HFFc6 (cell line): ENCODE measurements around the gene SSR4. TPM values are rescaled to one million over a fixed set of nuclear protein-coding genes. Genes with fewer than 3 reads are reported as not detected.

Experiments
- DNase-seq: peaks from one replicate; pipeline ENCODE4 v3.0.0-alpha.2; 2018
- H3K27ac Mint-ChIP-seq: 2 replicates; pipeline ENCODE4 v1.8.0; 2020; ENCODE audit warnings: mild to moderate bottlenecking, mixed read lengths
- H3K27me3 Mint-ChIP-seq: 2 replicates; pipeline ENCODE4 v1.8.0; 2021; ENCODE audit warnings: mild to moderate bottlenecking, moderate library complexity, mixed read lengths; ENCODE audit not compliant: insufficient read depth
- H3K36me3 Mint-ChIP-seq: 2 replicates; pipeline ENCODE4 v1.8.0; 2021; ENCODE audit warnings: low read depth, mixed read lengths
- H3K4me1 Mint-ChIP-seq: 2 replicates; pipeline ENCODE4 v1.8.0; 2020; ENCODE audit warnings: low read depth, mixed read lengths
- H3K4me3 Mint-ChIP-seq: 2 replicates; pipeline ENCODE4 v1.8.0; 2020; ENCODE audit warnings: mild to moderate bottlenecking, moderate library complexity, mixed read lengths
- H3K9me3 Mint-ChIP-seq: 2 replicates; pipeline ENCODE4 v1.8.0; 2020; ENCODE audit warnings: mild to moderate bottlenecking, mixed read lengths
- total RNA-seq, 6 experiments: library from RNA; stranded (reverse); fragmentation: NEBNext Ultra II Directional; extraction: Animal tissue kit (Norgen Biotek cat#: 25700); gene quantifications; 2 replicates in 1 of 6; 3 replicates in 5 of 6; pipeline ENCODE4 v1.2.3, GENCODE V29; 2021
- TF ChIP-seq, protein P1 (sequence below): fragments of 200-600 bp; sonication (generic); IDR thresholded peaks from 2 replicates; pipeline ENCODE4 v1.5.0; 2021; ENCODE audit warnings: antibody characterized with exemption, mild to moderate bottlenecking

Gene SSR4
- total RNA-seq, 6 experiments from 2014 or later = 171 to 247 (median 182) TPM

DNA sequence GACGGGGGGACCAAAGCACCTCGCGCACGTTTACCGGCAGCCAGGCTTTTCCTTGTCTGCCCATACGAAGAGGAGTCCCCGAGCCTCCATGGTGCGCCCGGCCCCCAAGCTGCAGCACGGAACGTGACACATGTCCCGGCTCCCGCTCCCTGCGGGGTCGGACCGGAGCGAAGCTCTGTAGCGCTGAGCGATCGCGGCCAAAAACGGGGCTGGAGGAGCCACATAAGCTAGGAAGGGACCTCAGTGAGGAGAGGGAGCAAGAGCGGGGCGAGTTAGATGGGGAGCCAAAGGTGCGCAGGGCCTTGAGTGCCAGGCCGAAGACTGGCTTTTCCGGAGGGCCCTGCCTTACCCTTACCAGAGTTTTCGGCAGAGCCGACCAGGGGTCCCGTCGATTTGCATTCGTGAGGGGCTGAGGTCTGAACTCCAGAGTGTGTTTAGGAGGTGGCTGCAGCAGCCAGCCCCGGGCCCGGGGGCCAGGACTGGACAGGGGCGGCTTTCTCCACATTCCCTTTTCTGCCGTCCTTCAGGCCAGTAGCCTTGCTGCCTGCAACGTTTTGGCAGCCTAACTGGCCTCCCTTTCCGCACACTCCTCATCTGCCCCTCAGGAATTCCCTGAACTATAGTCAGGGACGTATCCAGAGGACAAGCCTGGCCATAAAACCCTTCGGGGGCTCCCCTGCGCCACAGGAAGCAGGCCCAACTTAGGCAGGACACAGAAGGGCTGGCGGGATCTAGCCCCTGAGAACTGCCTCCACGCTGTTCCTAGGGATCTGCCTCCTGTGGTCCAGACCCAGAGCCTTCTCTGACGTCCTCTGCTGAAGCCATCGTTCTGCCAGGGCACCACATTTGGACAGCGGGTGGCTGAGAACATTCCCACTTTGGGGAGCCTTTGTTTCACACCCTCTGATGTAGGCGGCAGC is 689 bp downstream of the SSR4 start:
- Mint-ChIP-seq H3K9me3 (no peaks in the 10 kb centered on the region), H3K4me1 (peaks cover 18% of the 10 kb centered on the region), H3K4me3 (peak overlapping the region; percentile 95), H3K27ac (peak overlapping the region; percentile 76), H3K36me3 (peaks cover 4% of the 10 kb centered on the region), H3K27me3 (peaks cover 2% of the 10 kb centered on the region; the same call in 1 of the 2 replicates)
- no peak for DNase-seq
- TF ChIP-seq, protein P1, sequence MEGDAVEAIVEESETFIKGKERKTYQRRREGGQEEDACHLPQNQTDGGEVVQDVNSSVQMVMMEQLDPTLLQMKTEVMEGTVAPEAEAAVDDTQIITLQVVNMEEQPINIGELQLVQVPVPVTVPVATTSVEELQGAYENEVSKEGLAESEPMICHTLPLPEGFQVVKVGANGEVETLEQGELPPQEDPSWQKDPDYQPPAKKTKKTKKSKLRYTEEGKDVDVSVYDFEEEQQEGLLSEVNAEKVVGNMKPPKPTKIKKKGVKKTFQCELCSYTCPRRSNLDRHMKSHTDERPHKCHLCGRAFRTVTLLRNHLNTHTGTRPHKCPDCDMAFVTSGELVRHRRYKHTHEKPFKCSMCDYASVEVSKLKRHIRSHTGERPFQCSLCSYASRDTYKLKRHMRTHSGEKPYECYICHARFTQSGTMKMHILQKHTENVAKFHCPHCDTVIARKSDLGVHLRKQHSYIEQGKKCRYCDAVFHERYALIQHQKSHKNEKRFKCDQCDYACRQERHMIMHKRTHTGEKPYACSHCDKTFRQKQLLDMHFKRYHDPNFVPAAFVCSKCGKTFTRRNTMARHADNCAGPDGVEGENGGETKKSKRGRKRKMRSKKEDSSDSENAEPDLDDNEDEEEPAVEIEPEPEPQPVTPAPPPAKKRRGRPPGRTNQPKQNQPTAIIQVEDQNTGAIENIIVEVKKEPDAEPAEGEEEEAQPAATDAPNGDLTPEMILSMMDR = no peak

DNA sequence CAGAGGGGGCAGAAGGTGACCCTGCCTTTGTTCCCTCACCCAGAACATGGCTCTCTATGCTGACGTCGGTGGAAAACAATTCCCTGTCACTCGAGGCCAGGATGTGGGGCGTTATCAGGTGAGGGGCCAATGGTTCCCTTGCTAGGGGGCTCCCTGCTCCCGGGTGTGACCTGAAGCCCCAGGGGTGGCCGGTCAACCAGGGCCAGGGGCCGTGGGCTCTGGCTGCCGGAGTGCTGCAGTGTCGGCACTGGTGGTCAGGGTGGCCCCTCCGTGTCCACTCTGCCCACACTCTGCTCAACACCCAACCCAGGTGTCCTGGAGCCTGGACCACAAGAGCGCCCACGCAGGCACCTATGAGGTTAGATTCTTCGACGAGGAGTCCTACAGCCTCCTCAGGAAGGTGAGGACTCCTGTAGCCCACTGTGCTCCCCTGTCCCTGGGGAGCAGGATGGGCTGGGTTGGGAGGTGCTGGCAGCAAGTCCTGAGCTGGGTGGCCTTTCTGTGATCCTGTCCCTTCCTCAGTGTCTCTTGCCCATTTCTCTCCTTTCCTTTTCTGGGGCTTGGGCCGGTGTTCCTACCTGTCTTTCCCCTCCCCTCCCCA is 3.0 kb downstream of the SSR4 start:
- Mint-ChIP-seq H3K4me1 (peaks cover 18% of the 10 kb centered on the region), H3K9me3 (no peaks in the 10 kb centered on the region), H3K4me3 (no peak overlapping the region), H3K27ac (no peak overlapping the region), H3K36me3 (peaks cover 4% of the 10 kb centered on the region), H3K27me3 (peaks cover 4% of the 10 kb centered on the region)
- DNase-seq = no peak
- TF ChIP-seq, protein P1 = no peak

DNA sequence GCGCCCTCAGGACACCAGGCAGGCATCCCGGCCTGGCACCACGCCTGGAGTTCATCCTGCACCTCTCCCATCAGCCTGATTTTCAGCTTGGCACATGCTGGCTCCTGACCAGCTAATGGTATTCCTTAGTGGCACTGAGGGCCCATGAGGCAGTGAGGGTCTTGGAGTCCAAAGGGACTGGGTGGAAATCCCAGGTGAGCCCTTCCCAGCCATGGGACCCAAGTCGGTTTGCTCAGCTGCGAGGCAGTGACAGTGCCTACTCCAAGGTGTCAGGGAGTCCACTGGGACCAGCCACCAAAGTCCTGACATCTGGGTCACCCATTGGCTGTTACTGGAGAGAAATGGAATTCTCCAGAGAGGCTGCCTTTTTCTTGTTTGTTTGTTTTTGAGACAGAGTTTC is 4.9 kb downstream of the SSR4 start:
- Mint-ChIP-seq H3K4me3 (no peak overlapping the region), H3K4me1 (peaks cover 10% of the 10 kb centered on the region; the same call in 1 of the 2 replicates), H3K27ac (no peak overlapping the region), H3K36me3 (no peaks in the 10 kb centered on the region), H3K9me3 (no peaks in the 10 kb centered on the region), H3K27me3 (peaks cover 1% of the 10 kb centered on the region)
- TF ChIP-seq, protein P1 = no peak
- DNase-seq = no peak

GRCh38 chrX:153800177-153800722 is 5.8 kb downstream of the SSR4 start:
- no peak for DNase-seq
- Mint-ChIP-seq H3K36me3 (no peaks in the 10 kb centered on the region), H3K9me3 (no peaks in the 10 kb centered on the region), H3K27me3 (peaks cover 1% of the 10 kb centered on the region), H3K27ac (no peak overlapping the region), H3K4me3 (no peak overlapping the region), H3K4me1 (peaks cover 10% of the 10 kb centered on the region; the same call in 1 of the 2 replicates)
- TF ChIP-seq, protein P1 = no peak

DNA sequence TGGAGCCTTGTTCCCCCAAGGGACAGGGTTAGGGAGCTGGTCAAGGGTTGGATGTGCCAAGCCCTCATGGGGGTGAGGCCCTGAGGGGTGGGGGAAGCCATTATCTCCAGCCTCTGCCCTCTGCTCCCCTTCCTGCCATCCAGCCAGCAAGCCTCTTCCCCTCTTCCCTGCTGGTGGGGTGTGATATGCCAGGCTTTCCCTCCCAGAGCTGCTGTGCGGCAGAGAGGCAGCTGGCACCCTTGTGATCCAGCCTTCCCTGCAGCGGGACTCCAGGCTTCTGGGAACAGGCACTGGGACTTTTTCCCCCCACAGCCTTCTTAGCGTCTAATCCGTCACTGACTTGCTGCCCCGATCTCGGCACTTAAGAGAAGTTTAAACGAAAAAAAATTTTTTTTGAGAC is 6.3 kb downstream of the SSR4 start:
- peaks cover 7% of the 10 kb centered on the region; the same call in 1 of the 2 replicates for H3K4me1 Mint-ChIP-seq
- DNase-seq = no peak
- no peaks in the 10 kb centered on the region for H3K9me3 Mint-ChIP-seq
- H3K36me3 Mint-ChIP-seq = no peaks in the 10 kb centered on the region
- H3K4me3 Mint-ChIP-seq = no peak overlapping the region
- H3K27me3 Mint-ChIP-seq = peaks cover 1% of the 10 kb centered on the region
- no peak overlapping the region for H3K27ac Mint-ChIP-seq
- TF ChIP-seq, protein P1 = no peak
